ENCODE results near the gene EFNA2. TPM values are rescaled to one million over a fixed set of nuclear protein-coding genes. Genes with fewer than 3 reads are reported as not detected.

EFNA2 gene
- total RNA-seq, 4 donors from 2014 or later: not detected

GRCh38 chr19:1289686-1290025 lies 4.0 kb downstream of the EFNA2 start:
- TF ChIP-seq POLR2A (IDR thresholded peaks at IDR 0.05): no peak
- no peak for TF ChIP-seq CTCF (IDR thresholded peaks at IDR 0.05 in 4 of 5, conservative IDR thresholded peaks at IDR 0.05 in 1 of 5)
- in situ Hi-C loops (cut with MboI; ENCODE audit: low sequenced_read_pairs in 4 of 4): no loop called here
- ATAC-seq: no peak
- H3K4me1 ChIP-seq: peaks cover 0 to 6% of the 10 kb centered on the region in 2 donors
- no peaks in the 10 kb centered on the region for H3K9me3 ChIP-seq
- intact Hi-C loops (cut with DNase I; ENCODE audit: low total_unique reads): no loop called here
- no peak overlapping the region for H3K27ac ChIP-seq
- no peaks in the 10 kb centered on the region for H3K36me3 ChIP-seq
- no peak for DNase-seq
- H3K4me3 ChIP-seq: no peak overlapping the region
- peaks cover 65 to 76% (median 72%) of the 10 kb centered on the region in 3 donors for H3K27me3 ChIP-seq

- intact Hi-C loops (cut with DNase I; ENCODE audit: low total_unique reads): no loop called here
- Histone ChIP-seq H3K36me3 (no peaks in the 10 kb centered on the region), H3K27me3 (peaks cover 68 to 76% (median 72%) of the 10 kb centered on the region in 3 donors), H3K9me3 (no peaks in the 10 kb centered on the region), H3K4me1 (peaks cover 0 to 9% of the 10 kb centered on the region in 2 donors), H3K4me3 (no peak overlapping the region), H3K27ac (no peak overlapping the region)
- ATAC-seq (no peak), DNase-seq (no peak)
- TF ChIP-seq CTCF (IDR thresholded peaks at IDR 0.05 in 4 of 5, conservative IDR thresholded peaks at IDR 0.05 in 1 of 5): no peak
- TF ChIP-seq POLR2A (IDR thresholded peaks at IDR 0.05): no peak
- in situ Hi-C loops (cut with MboI; ENCODE audit: low sequenced_read_pairs in 4 of 4): no loop called here
Observed at GRCh38 chr19:1290196-1290702, 4.6 kb downstream of the EFNA2 start.

- no peak for TF ChIP-seq POLR2A (IDR thresholded peaks at IDR 0.05)
- no peak for TF ChIP-seq CTCF (IDR thresholded peaks at IDR 0.05 in 4 of 5, conservative IDR thresholded peaks at IDR 0.05 in 1 of 5)
- Histone ChIP-seq H3K4me3 (no peak overlapping the region), H3K27me3 (peaks cover 70 to 80% (median 73%) of the 10 kb centered on the region in 3 donors), H3K27ac (no peak overlapping the region), H3K36me3 (no peaks in the 10 kb centered on the region), H3K9me3 (no peaks in the 10 kb centered on the region), H3K4me1 (peaks cover 0 to 13% of the 10 kb centered on the region in 2 donors)
- intact Hi-C loops (cut with DNase I; ENCODE audit: low total_unique reads): no loop called here
- no peak for ATAC-seq
- no peak for DNase-seq
- in situ Hi-C loops (cut with MboI; ENCODE audit: low sequenced_read_pairs in 4 of 4): no loop called here
Observed at GRCh38 chr19:1290703-1291651, 5.3 kb downstream of the EFNA2 start.

- Histone ChIP-seq H3K27ac (no peak overlapping the region), H3K4me3 (no peak overlapping the region), H3K27me3 (peaks cover 64 to 79% (median 68%) of the 10 kb centered on the region in 3 donors), H3K4me1 (peaks cover 0 to 13% of the 10 kb centered on the region in 2 donors), H3K9me3 (no peaks in the 10 kb centered on the region), H3K36me3 (no peaks in the 10 kb centered on the region)
- ATAC-seq: no peak
- no peak for TF ChIP-seq CTCF (IDR thresholded peaks at IDR 0.05 in 4 of 5, conservative IDR thresholded peaks at IDR 0.05 in 1 of 5)
- no peak for TF ChIP-seq POLR2A (IDR thresholded peaks at IDR 0.05)
- DNase-seq: no peak
- in situ Hi-C loops (cut with MboI; ENCODE audit: low sequenced_read_pairs in 4 of 4) (no loop called here), intact Hi-C loops (cut with DNase I; ENCODE audit: low total_unique reads) (no loop called here)
Observed at GRCh38 chr19:1291761-1292418, 6.2 kb downstream of the EFNA2 start.

All from gastrocnemius medialis (tissue), 4 donors.